ENCODE measurements around the gene ATXN7.

The ATXN7 gene

GRCh38 chr3:63990204-63990603 lies 126.5 kb downstream of the ATXN7 start:
- no peak for DNase-seq (ENCODE audit: low read depth)

GRCh38 chr3:63990733-63991132 lies 127.1 kb downstream of the ATXN7 start:
- DNase-seq (ENCODE audit: low read depth) = no peak

GRCh38 chr3:63991666-63992065 lies 128.0 kb downstream of the ATXN7 start:
- no peak for DNase-seq (ENCODE audit: low read depth)

GRCh38 chr3:63992516-63993209 lies 129.0 kb downstream of the ATXN7 start:
- DNase-seq (ENCODE audit: low read depth) = no peak

GRCh38 chr3:63993653-63994079 lies 130.0 kb downstream of the ATXN7 start:
- peak; percentile 16 for DNase-seq (ENCODE audit: low read depth)

GRCh38 chr3:63995086-63995485 lies 131.4 kb downstream of the ATXN7 start:
- DNase-seq (ENCODE audit: low read depth) = no peak

GRCh38 chr3:63998852-63999754 lies 135.4 kb downstream of the ATXN7 start:
- no peak for DNase-seq (ENCODE audit: low read depth)

GRCh38 chr3:64000453-64001055 lies 136.9 kb downstream of the ATXN7 start:
- DNase-seq (ENCODE audit: low read depth) = no peak

- no peak for DNase-seq (ENCODE audit: low read depth)
Measured at GRCh38 chr3:64002233-64002632, 138.6 kb downstream of the ATXN7 start.

GRCh38 chr3:64003589-64003988 lies 139.9 kb downstream of the ATXN7 start:
- no peak for DNase-seq (ENCODE audit: low read depth)

- no peak for DNase-seq (ENCODE audit: low read depth)
Measured at GRCh38 chr3:64008017-64008416, 144.3 kb downstream of the ATXN7 start.

GRCh38 chr3:64008487-64009351 lies 145.1 kb downstream of the ATXN7 start:
- no peak for DNase-seq (ENCODE audit: low read depth)

GRCh38 chr3:64009528-64009927 lies 145.9 kb downstream of the ATXN7 start:
- no peak for DNase-seq (ENCODE audit: low read depth)

- DNase-seq (ENCODE audit: low read depth) = no peak
Measured at GRCh38 chr3:64010199-64010598, 146.5 kb downstream of the ATXN7 start.

- no peak for DNase-seq (ENCODE audit: low read depth)
Measured at GRCh38 chr3:64011685-64012084, 148.0 kb downstream of the ATXN7 start.

- DNase-seq (ENCODE audit: low read depth) = no peak
Measured at GRCh38 chr3:64016941-64017620, 153.4 kb downstream of the ATXN7 start.

- no peak for DNase-seq (ENCODE audit: low read depth)
Measured at GRCh38 chr3:64019271-64019670, 155.6 kb downstream of the ATXN7 start.

- DNase-seq (ENCODE audit: low read depth) = no peak
Measured at GRCh38 chr3:64019879-64020278, 156.2 kb downstream of the ATXN7 start.

- no peak for DNase-seq (ENCODE audit: low read depth)
Measured at GRCh38 chr3:64021922-64022321, 158.3 kb downstream of the ATXN7 start.

GRCh38 chr3:64022451-64023186 lies 159.0 kb downstream of the ATXN7 start:
- peak; percentile 1 for DNase-seq (ENCODE audit: low read depth)

Data from activated T-helper 9 cell treated with anti-CD3 and anti-CD28 coated beads, Interleukin-2, amount 50 U/mL, for 16 hours (primary cell).